Measurements from ENCODE around the gene PLA2G2F. TPM values are rescaled to one million over a fixed set of nuclear protein-coding genes. Genes with fewer than 3 reads are reported as not detected.

Gene PLA2G2F
- total and polyA plus RNA-seq, 9 of the 15 experiments (the other 6 are each of a cell fraction or from before 2014, with no cell fraction given) = not detected

- peak; percentile 20; the same call in 1 of the 2 replicates for TF ChIP-seq REST (IDR thresholded peaks at IDR 0.05; ENCODE audit: borderline replicate concordance)
- TF ChIP-seq REST (CRISPR knock-in tag; IDR thresholded peaks at IDR 0.05; ENCODE audit: low read depth) = no peak
- TF ChIP-seq HLTF (IDR thresholded peaks at IDR 0.05) = 0 out of 2 replicates have a peak, but pooled peaks have one; percentile 47
- TF ChIP-seq ETV6 (IDR thresholded peaks at IDR 0.05; ENCODE audit: borderline replicate concordance in 1 of 2, low read depth in 2 of 2, low read length in 1 of 2) = peak in 1 of 2 experiments; percentile 51; a peak in 1 of 4 replicates
- no peak for TF ChIP-seq ETV6 (CRISPR knock-in tag; IDR thresholded peaks at IDR 0.05; ENCODE audit: borderline replicate concordance)
- TF ChIP-seq HBP1 (CRISPR knock-in tag; IDR thresholded peaks at IDR 0.05) = 0 out of 2 replicates have a peak, but pooled peaks have one; percentile 36
These were observed 45.4 kb downstream of the PLA2G2F start (continued) for GRCh38 chr1:20184481-20184900.

Measured in K562 (cell line).